IPS DF 19.7 (cell line): Measurements from ENCODE around the gene CIAPIN1.

Experiments used
- DNase-seq: peaks from one replicate; pipeline ENCODE4 v3.0.0-alpha.2; 2013; ENCODE audit warnings: low read depth, low spot score

The CIAPIN1 gene

DNA sequence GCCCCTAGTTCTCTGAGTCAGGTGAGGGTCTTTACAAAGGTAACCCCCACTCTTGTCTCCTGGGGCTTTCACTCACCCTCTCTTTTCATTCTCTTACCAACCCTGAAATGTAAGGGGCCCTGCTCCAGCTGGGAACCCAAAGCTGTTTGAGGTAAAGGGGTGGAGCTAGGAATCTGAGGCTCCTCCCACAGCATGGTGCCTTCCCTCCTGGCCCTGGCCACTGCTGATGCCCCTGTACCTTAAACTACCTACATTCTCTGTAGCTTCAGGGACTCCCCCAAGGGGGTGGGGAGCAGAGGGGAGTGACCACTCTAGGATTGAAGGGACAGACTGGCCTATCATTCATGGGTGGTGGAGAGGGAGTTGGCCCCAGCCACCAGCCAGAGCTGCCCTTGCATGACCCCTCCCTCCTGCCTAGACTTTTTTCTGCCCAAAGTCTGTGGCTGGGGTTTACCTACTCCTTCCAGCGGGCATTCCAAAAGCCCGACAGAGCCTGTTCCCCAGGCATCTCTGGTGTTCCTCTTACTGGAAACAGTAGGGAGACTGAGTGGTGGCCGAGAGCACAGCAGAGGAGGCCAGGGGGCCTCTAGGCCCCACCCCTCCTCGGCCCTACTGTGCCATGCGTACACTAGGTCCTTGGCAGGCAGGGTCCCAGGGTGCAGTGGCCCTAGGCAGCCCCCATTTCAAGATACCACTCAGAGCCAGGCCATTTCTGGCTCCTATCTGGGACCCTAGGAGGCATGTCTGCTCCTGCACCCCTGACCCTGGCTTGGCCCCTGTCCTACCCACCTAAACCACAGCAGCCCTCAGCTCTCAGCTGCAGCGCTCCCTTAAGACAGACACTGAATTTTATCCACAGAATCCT is 29.6 kb upstream of the CIAPIN1 start:
- DNase-seq, result no peak

DNA sequence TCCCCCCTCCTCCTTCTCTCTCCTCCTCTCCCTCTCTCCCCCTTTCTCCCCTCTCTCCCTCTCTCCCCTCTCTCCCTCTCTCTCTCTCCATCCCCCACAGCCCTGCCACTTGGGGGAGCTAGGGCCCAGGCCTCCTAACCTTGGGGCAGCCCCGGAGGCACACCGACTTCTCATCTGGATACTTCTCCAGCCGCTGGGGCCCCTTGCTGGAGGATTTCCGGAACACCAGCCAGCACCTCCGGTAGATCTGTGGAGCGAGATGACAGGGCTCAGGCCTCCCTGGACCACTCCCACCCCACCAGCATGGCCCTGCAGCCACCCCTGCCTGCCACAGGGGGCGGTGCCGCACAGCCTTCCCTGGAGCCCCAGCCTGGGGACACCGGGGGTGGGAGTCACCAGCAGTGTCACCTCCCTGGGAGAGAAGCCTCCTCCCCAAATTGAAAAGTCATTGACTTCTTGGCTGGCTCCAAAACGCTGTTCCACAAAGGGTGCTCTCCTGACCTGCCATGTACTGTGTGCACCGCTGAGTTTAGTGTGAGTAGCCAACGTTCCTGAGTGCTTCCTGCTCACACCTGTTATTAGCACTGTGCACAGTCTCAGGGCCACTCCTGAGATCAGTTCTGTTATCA is 28.6 kb upstream of the CIAPIN1 start:
- DNase-seq, result peak; percentile 86

DNA sequence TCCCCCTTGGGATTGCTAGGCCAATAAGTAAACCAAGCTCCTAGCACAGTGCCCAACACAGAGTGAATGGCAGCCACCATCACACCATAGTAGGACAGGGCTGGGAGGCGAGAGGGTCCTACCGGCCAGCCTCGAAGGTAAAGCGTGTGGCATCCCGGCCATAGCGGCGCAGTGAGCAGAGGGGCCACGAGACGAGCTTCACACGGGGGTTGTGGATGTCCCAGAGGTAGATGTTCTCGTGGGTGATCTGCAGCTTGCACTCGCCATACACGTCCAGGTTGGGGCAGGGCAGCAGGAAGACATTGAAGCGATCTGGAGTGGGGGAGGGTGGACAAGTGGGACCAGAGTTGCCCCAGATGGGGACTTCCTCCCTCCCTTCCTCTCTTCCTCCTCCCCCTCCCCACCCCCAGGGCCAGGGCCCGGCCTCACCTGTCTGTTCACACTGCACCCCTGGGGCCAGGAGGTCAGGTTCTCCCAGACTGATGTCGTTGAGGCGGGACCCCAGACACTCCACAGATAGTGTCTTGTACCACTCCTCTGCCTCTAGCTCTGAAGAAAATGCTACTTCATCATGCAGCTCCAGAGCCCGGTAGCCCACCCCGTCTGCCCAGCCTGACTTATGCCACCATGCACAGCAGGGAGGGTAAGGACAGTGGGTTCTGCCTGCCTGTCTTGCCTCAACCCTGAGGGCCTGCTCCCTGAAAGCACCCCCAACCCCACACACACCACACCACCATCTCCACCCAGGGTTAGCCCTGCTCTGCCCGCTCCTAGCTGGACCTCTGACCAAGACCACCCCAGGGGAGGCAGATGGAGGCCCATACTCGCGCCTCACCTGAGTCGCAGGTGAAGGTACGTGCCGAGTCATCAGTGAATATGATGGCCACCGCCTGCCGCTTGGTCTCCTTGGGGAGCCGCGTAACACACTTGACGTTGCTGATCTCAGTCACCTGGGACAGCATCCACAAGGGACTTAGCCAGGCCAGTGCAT is 27.8 kb upstream of the CIAPIN1 start:
- no peak for DNase-seq

DNA sequence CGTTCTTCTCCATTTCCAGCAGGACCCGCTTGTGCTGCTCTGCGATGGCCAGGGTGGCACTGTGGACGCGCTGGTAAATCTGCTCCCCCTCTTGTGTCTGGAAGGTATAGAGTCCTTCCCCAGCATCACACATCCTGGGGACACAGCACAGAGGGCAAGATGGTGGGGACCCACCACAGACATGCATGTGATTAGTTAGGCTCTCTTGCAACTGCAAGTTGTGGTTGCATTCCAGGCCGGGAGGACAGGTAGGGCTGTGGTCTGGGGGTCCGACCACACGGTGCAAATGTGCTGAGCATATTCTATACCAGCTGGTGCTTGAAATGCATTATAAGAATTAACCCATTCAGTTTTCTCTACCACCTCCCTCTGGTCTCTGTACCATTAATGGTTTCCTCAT is 26.7 kb upstream of the CIAPIN1 start:
- no peak for DNase-seq

DNA sequence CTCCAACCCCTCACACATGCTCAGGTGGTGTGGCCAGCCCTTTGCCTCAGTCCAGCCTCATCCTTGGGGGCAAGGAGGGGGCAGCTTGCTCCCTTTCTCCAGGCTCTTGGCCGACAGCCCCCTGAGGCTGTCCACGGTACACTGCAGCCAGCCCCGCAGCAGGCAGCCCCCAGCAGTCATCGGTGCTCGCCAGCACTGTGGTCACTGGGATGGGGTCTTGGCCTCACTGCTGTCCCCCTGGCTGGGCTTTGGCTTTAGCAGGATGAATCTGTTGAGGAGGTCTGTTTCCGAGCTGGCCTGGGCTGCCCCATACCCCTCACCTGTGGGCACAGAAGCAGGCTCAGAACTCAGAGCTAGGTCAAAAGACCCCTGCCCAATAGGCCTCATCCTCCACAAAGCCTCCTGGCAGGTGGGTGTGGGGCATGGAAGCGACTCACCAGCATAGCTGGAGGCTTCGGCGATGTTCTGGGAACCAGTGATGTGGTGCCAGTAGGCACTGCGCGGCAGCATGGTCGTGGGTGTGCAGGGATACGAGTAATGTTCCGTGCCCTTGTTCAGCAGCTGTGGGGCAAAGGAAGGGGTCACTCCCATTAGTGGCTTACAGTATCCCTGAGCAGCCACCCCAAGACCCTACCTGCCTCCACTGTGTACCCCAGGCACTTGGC is 26.1 kb upstream of the CIAPIN1 start:
- no peak for DNase-seq

DNA sequence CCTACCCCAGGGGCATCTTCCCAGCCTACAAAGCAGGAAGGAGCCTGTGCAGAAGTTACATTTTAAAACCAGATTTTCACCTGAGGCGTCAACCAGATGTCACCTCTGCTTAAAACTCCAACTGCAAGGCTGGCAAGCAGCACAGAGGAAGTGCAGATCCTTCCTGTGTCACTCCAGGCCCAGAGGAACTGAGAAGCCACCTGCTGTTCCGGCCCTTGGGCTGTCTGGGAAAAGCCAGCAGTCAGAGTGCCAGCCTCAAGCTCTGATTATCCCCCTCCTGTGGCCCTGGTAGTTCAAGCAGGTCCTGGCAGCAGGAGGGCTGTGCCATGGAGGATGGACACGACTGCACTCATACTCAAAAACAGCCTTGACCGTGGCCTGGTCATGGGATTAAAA is 25.5 kb upstream of the CIAPIN1 start:
- DNase-seq, result no peak

DNA sequence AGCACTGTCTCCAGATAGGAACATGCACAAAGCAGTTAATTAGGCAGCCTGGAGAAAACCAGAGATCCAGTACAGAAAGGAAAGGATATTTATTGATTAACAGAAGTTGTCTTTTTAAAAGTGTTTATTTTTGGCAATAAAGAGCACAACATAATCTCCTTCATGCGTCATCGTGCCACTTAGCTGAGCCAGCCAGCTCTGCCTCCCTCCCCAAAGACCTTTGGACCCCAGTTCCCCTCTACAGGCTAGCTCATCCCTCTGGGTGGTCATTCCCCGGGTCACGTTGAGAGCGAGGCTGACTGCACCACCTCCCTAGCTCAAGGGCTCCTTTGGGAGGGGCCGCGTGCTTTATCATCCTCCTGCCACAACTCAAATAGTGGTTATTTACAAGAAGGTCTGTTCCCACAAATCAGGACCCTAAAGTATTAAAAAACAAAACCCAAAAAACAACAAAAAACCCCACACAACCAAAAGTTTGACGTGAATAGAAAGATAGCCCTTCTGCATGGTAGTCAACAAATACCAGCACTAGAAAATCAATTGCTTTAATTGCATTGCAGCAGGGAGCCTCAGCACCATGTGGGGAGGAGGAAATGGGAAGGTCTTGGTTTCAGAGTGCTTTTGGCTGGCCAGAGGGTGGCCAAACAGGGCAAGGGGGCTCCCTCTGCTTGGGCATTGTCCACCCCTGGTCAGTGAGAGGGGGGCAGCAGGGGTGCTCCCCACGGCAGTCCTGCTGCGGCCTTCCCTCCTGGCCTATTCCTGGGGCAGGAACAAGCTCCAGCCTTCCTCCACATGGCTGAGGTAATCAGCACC is 24.9 kb upstream of the CIAPIN1 start:
- no peak for DNase-seq

DNA sequence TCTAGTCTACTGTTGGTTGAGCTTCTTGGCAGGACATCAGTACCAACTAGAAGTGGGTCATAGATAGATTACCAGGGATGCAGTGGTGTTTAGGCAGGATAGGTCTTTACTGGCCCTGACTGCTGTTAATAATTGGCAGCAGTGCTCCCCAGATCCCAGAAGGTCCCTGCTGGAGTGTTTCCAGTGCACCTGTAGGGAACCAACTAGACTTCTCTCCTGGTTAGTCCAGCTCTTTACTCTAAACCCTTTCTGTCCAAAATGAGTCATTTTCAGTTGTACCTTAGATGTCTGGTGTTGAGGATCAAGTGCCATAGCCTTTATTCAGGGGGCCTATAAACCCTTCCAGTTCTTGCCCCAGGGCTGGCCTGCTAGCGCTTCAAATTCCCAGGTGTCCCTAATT is 24.0 kb upstream of the CIAPIN1 start:
- no peak for DNase-seq

DNA sequence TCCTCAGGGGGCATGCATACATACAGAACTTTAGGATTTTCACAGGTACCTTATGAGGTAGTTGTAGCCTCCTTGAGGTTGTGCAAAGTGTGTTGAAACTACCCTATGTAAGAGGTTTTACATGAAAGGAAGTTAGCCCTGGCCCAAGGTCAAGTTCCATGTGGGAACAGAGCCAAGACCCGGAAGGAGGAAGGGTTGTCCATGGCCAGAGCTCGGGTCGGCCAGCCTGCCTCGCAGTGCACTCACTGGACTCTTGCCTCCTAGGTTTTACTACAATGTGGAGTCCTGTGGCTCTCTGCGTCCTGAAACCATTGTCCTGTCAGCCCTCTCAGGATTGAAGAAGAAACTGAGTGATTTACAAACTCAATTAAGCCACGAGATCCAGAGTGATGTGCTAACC is 23.5 kb upstream of the CIAPIN1 start:
- DNase-seq, result no peak

DNA sequence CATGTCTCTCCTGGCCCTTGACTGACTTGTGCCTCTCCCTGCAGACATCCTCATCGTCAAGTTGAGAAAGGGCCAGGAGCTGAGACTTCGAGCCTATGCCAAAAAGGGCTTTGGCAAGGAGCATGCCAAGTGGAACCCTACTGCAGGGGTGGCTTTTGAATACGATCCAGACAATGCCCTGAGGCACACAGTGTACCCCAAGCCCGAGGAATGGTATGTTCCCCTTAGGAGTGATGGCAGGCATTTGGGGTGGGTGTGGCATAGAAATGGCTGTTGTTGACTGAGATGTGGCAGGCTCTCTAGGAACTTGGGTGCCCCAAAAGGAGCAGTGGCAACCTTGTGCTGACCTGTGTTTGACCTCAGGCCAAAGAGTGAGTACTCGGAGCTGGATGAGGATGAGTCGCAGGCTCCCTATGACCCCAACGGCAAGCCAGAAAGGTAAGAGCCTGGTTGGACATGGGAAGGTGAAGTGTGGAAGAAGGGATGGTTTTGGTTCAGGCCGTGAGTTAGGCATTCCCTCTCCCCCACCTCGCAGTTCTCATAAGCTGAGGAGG is 22.8 kb upstream of the CIAPIN1 start:
- no peak for DNase-seq

DNA sequence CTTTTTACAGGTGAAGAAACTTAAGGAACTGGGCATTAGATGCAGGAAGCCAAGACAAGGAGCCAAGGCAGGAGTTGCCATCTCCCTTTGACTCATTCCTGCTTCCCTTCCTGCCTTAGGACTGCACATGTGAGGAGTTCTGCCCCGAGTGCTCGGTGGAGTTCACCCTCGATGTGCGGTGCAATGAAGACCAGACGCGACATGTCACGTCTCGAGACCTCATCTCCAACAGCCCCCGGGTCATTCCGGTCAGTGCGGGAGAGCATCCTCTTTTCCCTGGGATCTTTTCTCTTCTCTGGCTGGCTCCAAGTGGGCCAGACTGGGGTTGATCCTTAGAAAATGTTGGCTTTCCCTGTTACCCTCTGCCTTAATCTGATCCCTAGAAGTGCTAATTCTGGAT is 21.9 kb upstream of the CIAPIN1 start:
- DNase-seq, result no peak

DNA sequence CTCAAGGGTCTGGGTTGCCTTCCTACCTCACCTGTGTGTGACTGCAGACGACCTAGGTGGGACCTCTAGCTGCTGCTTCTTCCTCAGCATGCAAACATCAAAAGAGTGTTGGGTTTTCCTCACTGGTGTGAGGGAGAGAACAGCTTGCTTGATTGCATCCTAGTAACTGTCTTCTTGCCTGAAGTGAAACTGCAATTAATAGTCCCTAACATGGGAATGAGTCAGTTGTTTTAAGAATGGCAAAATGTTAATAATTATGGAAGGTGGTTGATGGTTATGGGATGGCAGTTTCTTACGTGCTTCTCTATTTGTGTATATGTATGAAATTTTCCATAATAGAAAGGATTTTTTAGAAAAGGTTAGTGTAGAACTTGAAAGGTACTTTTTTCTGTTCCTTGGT is 21.2 kb upstream of the CIAPIN1 start:
- DNase-seq, result no peak

DNA sequence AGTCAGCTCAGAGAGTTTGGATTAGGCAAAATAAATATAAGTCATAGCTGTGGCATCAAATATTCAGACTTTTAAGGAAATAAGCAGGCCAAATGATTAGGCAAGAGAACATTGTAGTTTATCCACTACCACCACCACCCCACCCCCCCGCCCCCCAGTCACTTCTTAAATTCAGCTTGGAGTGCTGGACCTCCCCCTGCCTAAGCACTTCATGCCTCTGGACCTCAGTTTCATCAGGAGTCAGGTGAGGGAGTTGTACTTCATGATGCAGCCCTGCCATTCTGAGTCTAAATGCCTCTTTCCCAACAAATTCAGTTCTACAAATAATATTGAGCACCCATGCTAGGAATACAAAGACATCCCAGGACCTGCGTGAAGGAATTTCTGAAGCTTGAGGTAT is 17.3 kb upstream of the CIAPIN1 start:
- no peak for DNase-seq

DNA sequence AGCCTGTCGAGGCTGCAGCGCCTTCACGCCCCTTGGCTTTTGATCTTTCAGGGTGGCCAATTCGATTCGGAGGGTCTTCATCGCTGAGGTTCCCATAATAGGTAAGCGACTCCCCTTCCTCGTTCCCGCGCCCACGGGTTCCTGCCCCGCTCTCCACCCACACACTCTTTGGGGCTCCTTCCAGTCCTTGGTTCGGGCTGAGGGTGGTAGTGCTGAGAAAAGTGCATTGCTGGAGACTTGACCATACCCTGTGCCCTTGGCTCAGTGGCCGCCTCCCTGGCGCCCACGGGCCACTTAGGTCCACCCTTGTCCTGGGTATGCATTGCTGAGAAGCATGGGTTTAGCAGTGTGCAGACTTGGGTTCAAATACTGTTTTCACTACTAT is 15.8 kb upstream of the CIAPIN1 start:
- no peak for DNase-seq

DNA sequence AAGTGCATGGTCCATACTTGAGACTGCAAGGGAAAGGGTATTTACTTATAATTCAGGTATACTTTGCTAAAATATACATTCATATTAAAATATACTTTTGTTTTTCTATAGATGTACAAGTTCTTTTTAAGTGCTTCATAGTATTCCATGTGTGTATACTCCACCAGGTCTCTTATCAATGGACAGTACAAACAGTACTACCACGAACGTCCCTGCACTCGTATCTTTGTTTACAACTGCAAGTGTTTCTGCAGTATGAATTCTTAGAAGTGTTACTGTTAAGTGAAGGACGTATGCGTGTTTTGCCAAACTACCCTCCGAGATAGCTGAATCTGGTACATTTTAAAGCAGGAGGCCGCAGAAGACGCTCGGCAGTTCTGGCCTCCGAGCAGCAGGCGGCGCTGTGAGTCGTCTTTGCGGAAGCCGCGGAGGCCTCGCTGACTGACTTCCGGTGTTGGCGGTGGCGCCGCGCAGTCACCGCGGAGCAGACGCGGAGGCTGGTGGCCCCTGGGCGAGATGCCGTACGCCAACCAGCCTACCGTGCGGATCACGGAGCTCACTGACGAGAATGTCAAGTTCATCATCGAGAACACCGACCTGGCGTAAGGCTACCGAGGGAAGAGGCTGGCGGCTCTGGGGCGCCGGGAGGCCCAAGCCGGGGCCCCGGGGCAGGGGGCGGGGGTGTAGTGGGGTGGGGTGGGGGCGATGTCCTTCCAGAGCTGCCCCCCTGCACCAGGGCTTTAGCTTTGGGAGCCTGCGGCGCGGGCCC is 15.2 kb upstream of the CIAPIN1 start, which contains the start of gene POLR2C:
Gene POLR2C, plus strand, starts transcription at position 471 of the 769 bp plus-strand sequence. Its CDS starts 46 bp downstream, at position 517.
- no peak for DNase-seq

DNA sequence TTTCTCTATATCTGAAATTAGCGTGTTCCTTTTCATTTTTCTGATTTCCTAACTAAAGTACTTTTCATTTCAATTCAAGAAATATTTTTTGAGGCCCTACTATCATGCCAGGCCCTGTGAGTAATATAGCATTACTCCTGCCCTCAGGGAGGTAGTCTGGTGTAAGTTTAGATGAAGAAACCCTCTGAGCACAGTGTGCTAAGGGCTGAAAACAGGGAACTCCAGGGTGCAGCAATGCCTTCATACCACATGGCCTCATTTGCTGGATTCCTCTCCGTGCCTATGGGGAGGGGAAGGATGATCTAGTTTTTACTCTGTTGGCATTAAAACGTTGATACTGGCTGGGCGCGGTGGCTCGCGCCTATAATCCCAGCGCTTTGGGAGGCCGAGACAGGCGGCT is 4.8 kb upstream of the CIAPIN1 start:
- DNase-seq, result no peak

DNA sequence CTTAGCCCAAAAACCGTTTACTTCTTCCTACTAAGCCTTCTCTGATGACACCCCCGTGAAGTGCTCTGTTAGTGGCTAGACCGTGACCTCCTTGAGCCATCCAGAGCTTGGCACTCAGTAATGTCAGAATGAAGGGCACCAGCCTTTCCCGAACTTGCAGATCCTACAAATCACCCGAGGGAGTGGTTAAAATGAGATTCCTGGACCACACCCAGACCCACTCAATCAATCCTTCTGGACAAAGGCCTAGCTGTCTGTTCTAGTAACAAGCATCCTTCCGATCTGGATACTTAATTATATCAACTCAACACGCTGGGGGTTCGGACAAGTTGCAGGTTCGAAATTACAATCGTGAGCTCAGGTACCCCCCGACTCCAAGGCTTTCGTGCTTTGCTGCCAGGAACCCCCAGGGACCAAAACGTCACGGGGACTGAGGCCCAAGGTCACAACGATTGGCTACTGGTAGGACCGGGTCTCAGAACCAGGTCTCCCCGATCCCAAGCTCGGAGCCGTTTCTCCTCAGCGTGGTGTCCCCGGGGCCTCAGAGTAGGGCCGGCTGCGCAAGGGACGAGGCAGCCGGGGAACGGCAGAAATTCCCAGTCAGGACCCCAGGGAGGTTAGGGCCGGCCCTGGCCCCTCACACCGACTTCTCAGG is 527 bp downstream of the CIAPIN1 start:
- no peak for DNase-seq

DNA sequence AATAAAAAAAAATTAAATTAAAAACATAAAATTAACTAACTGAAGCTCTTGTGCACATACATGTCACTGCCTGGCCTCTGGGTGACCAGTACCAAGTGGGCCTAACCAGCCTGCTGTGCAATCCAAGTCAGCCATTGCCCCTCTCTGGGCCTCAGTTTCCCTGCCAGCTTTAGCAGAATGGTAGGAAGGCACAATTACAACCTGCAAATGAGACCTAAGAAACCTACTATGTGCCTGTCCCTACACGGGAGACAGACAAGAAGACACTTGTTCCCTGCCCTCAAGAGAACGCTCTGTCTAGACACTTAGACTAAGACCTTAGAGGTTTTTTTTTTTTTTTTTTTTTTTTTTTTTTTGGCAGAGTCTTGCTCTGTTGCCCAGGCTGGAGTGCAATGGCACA is 1.7 kb downstream of the CIAPIN1 start:
- no peak for DNase-seq

DNA sequence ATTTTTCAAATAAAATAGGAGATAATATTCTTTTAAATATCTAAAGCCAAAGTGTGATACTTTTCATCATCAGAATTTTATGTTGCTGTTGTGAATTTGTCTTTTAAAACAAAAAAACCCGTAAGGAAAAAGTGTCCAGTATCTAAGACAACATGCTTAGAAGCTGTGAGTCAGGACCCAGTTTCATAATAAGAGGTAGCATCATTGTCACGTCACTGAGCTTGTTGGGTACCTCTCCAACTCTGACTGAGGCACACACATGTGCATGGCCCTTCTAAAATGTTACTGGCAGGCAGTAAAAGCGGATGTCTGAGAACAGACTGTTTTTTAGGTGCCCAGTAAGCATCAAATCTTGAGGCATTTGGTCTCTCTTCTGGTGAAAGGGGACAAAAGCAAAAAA is 2.5 kb downstream of the CIAPIN1 start:
- no peak for DNase-seq
